ENCODE measurements around the gene YIF1B. TPM values are rescaled to one million over a fixed set of nuclear protein-coding genes. Genes with fewer than 3 reads are reported as not detected.
"Not testable (repeated sequence)": the region's sequence is repeated elsewhere in the genome, so short reads cannot be mapped to it uniquely, and the experiment has no call there.

Gene YIF1B
- 10 to 100 TPM; 63.5 to 63.7 TPM for total RNA-seq
- 52.1 TPM for polyA plus RNA-seq (ENCODE audit: insufficient read depth, low read depth, low replicate concordance)
- long read RNA-seq, donor 1, transcript YIF1B-216 (8 exons, 1,181 nt), result major isoform, 20 of 40 reads
- long read RNA-seq, donor 1, partial matches to known transcripts, result 15 of 40 reads
- long read RNA-seq, donor 1, other reads (novel, unspliced or antisense), result 0 of 40 reads
- long read RNA-seq, donor 2, transcript YIF1B-216 (8 exons, 1,181 nt), result major isoform, 13 of 26 reads
- long read RNA-seq, donor 2, partial matches to known transcripts, result 5 of 26 reads
- long read RNA-seq, donor 2, other reads (novel, unspliced or antisense), result 0 of 26 reads

- peak; percentile 98 for DNase-seq
- 0 to 1% methylated on average over 49 to 59 of the region's 64 CpGs for WGBS, 2 donors
- peak within 1 kb of the TSS; percentile 85 to 89 for H3K27ac ChIP-seq
- H3K36me3 ChIP-seq (ENCODE audit: low read depth, missing control alignments), result no peaks in the 10 kb centered on the region
- peak within 1 kb of the TSS; percentile 60 to 63 for H3K4me3 ChIP-seq
- TF ChIP-seq CTCF (IDR thresholded peaks at IDR 0.05), result no peak
- no peak for TF ChIP-seq POLR2A (IDR thresholded peaks at IDR 0.05)
- intact Hi-C loops (cut with DNase I; ENCODE audit: low total_unique reads), result loop anchor here (5.0 kb wide), 1 partner anchor 54 kb away; the partner anchor contains the start of gene SPINT2
- no peaks in the 10 kb centered on the region for H3K27me3 ChIP-seq
- H3K9me3 ChIP-seq, result no peaks in the 10 kb centered on the region
- H3K4me1 ChIP-seq, result peaks cover 7% of the 10 kb centered on the region
These were observed at the start of gene YIF1B for GRCh38 chr19:38315657-38316476. Gene YIF1B (minus strand): TSS chr19:38315947. CDS start chr19:38315917, 30 bp downstream.

- DNase-seq; H3K27me3 ChIP-seq; H3K9me3 ChIP-seq; intact Hi-C loops (cut with DNase I; ENCODE audit: low total_unique reads); H3K27ac ChIP-seq; H3K36me3 ChIP-seq (ENCODE audit: low read depth, missing control alignments); H3K4me1 ChIP-seq: not testable (repeated sequence)
- peak overlapping the region in 1 of 2 donors; percentile 60 for H3K4me3 ChIP-seq
- 63 to 65% methylated on average over 15 to 16 of the region's 16 CpGs for WGBS, 2 donors
These were observed 47.4 kb upstream of the YIF1B start for GRCh38 chr19:38362946-38363688.

GRCh38 chr19:38362076-38362945 is 46.6 kb upstream of the YIF1B start:
- TF ChIP-seq POLR2A (IDR thresholded peaks at IDR 0.05) (no peak), CTCF (IDR thresholded peaks at IDR 0.05) (no peak)
- Histone ChIP-seq H3K27ac (no peak overlapping the region), H3K4me3 (peak overlapping the region; percentile 50 to 60), H3K4me1 (peaks cover 5% of the 10 kb centered on the region), H3K9me3 (no peaks in the 10 kb centered on the region), H3K27me3 (no peaks in the 10 kb centered on the region), H3K36me3 (ENCODE audit: low read depth, missing control alignments) (no peaks in the 10 kb centered on the region)
- WGBS, 2 donors, result 2 to 3% methylated on average over 32 to 67 of the region's 68 CpGs
- DNase-seq, result peak; percentile 79
- intact Hi-C loops (cut with DNase I; ENCODE audit: low total_unique reads), result no loop called here

- WGBS, 2 donors, result 1% methylated on average over 36 of the region's 37 CpGs; no CpG with 5 or more reads in 1 of the 2 donors
- Histone ChIP-seq H3K27ac (no peak overlapping the region), H3K4me3 (peak overlapping the region; percentile 50 to 60), H3K9me3 (no peaks in the 10 kb centered on the region), H3K4me1 (peaks cover 5% of the 10 kb centered on the region), H3K27me3 (no peaks in the 10 kb centered on the region), H3K36me3 (ENCODE audit: low read depth, missing control alignments) (no peaks in the 10 kb centered on the region)
- peak; percentile 83 for DNase-seq
- TF ChIP-seq POLR2A (IDR thresholded peaks at IDR 0.05), result no peak
- TF ChIP-seq CTCF (IDR thresholded peaks at IDR 0.05), result peak in 2 of 3 experiments; percentile 20 to 21
- intact Hi-C loops (cut with DNase I; ENCODE audit: low total_unique reads), result no loop called here
These were observed 45.9 kb upstream of the YIF1B start for GRCh38 chr19:38361633-38362075.

Data from testis (tissue), 5 donors.